KOPT-K1 (cell line): Measurements from ENCODE around the gene LONP2.
"Not testable (repeated sequence)": the region's sequence is repeated elsewhere in the genome, so short reads cannot be mapped to it uniquely, and the experiment has no call there.

Experiments used
- H3K27ac ChIP-seq: fragments of 200-600 bp; sonication (generic); 2 replicates; pipeline ENCODE4 v1.5.1; 2016; ENCODE audit warnings: antibody characterized with exemption, mild to moderate bottlenecking, low read depth, low read length; ENCODE audit not compliant: poor library complexity, severe bottlenecking
- H3K36me3 ChIP-seq: fragments of 200-600 bp; sonication (generic); 2 replicates; pipeline ENCODE4 v1.5.1; 2017; ENCODE audit warnings: antibody characterized with exemption, mild to moderate bottlenecking, low read length, moderate library complexity; ENCODE audit not compliant: insufficient read depth
- H3K9me3 ChIP-seq: fragments of 200-600 bp; sonication (generic); 2 replicates; pipeline ENCODE4 v1.5.1; 2017; ENCODE audit warnings: antibody characterized with exemption, low read length, mild to moderate bottlenecking; ENCODE audit not compliant: insufficient read depth, poor library complexity, severe bottlenecking

LONP2 gene

DNA sequence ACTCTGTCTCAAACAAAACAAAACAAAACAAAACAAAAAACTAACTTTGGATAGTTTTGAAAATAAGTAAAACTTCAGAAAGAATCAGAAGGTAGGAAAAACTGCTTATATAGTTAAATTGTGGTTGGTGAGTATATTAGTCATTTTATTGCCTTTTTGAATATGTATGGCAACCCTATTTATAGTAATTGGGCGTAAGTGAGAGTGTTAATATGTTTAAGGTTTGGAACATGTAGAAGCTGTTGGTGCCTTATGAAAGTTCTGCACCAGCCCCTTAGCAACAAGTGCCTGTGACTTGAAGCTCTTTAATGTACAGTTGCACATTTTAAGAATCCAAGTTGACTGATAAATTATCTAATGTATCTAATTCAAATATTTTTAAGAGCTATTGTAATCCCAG, 50.6 kb downstream of the LONP2 start:
- Histone ChIP-seq H3K9me3 (no peaks in the 10 kb centered on the region), H3K36me3 (peaks cover 76% of the 10 kb centered on the region), H3K27ac (no peak overlapping the region)

DNA sequence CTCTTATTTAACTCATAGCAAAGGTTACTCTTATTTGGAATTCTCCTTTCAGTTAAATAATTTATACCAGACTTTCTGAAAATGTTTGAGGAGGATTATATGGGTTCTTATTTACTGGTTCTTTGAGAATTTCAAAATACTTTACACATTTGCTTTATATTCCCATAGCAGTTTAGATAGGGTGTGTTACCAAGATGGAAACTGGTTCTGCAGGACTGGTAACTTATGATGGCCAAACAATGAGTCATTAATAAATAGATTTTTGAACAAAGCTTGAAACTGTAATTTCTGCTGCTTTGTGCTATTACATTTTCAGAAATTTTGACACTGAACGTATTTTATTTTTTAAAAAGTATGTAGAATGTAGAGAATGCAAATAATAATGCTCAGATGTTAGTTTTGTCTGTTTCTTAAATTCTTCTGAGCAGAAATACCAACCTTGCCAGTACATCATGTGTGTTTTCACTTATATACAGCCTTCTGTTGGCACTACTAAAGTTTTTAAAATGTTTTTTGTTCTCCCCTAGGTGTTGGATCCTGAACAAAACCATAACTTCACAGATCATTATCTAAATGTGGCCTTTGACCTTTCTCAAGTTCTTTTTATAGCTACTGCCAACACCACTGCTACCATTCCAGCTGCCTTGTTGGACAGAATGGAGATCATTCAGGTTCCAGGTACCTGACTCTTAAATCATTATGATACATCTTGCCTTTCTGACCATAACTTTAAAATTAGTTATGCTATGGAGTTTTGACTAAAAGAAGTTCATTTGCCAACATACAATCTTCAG, 51.6 kb downstream of the LONP2 start:
- peaks cover 77% of the 10 kb centered on the region for H3K36me3 ChIP-seq
- H3K9me3 ChIP-seq = no peaks in the 10 kb centered on the region
- no peak overlapping the region for H3K27ac ChIP-seq

DNA sequence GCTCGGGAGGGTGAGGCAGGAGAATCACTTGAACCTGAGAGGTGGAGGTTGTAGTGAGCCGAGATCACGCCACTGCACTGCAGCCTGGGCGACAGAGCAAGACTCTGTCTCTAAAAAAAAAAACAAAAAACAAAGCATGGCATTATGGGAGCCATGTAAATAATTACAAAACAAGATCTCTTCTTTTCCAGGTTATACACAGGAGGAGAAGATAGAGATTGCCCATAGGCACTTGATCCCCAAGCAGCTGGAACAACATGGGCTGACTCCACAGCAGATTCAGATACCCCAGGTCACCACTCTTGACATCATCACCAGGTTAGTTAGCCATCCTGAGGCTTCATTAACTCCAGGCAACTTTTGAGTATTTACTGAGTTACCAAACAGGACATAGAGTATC, 55.4 kb downstream of the LONP2 start:
- H3K9me3 ChIP-seq = no peaks in the 10 kb centered on the region
- H3K27ac ChIP-seq = no peak overlapping the region
- peaks cover 91% of the 10 kb centered on the region for H3K36me3 ChIP-seq

DNA sequence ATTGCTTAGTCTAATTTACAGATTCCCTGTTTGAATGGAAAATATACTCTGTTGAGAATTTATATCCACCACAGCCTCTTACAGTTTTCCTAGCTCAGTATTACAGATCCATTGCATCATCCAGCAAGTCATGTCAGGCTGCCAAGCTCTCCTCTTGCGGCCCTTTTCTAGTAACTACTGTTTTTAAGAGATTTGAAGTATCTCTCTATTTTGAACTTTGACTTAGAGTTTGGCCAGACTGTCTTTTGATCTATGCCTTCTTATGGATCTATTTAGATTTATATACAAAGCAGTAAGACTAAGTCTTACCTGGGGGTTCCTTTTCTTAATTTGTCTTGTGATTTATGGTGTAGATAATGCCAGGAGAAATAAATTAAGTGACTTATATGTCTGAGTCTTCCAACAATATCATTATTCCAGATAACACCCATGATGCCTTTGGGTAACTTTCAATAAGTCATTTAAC, 56.3 kb downstream of the LONP2 start:
- Histone ChIP-seq H3K9me3 (no peaks in the 10 kb centered on the region), H3K27ac (no peak overlapping the region), H3K36me3 (peaks cover 97% of the 10 kb centered on the region)

DNA sequence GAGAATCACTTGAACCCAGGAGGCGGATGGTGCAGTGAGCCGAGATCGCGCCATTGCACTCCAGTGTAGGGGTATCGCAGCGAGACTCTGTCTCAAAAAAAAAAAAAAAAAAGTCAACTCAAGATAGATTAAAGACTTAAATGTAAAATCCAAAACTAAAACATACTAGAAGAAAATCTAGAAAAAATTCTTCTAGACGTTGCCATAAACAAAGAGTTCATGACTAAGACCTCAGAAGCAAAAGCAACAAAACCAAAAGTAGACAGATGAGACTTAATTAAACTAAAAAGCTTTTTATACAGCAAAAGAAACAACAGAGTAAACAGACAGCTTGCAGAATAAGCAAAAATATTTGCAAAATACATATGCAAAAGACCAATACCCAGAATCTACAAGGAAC, 64.4 kb downstream of the LONP2 start:
- peaks cover 99% of the 10 kb centered on the region for H3K36me3 ChIP-seq
- peaks cover 57% of the 10 kb centered on the region for H3K9me3 ChIP-seq
- H3K27ac ChIP-seq = no peak overlapping the region

DNA sequence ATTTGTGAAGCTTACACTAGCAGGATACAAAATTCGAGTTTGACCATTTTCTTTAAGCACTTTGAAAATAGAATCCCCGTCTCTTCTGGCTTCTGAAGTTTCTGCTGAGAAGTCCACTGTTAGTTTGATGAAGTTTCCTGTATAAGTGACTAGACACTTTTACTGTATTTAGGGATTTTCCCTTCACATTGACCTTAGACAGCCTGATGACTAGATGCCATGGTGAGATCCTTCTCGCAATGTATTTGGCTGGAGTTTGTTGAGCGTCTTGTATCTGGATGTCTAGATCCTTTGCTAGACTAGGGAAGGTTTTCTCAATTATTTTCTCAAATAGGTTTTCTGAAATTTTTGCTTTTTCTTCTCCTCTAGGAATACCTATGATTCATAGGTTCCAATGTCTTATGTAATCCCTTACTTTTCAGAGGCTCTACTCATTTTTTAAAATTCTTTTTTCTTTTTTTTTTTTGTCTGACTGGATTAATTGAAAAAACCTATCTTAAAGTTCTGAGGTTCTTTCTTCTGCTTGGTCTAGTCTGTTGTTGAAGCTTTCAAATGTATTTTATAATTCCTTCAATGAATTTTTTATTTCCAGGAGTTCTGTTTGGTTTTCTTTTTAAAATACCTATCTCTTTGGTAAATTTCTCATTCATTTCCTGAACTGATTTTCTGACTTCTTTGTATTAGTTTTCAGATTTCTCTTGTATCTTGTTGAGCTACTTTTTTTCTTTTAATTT, 67.0 kb downstream of the LONP2 start:
- H3K36me3 ChIP-seq = peaks cover 85% of the 10 kb centered on the region
- H3K9me3 ChIP-seq = peaks cover 59% of the 10 kb centered on the region
- H3K27ac ChIP-seq = no peak overlapping the region

DNA sequence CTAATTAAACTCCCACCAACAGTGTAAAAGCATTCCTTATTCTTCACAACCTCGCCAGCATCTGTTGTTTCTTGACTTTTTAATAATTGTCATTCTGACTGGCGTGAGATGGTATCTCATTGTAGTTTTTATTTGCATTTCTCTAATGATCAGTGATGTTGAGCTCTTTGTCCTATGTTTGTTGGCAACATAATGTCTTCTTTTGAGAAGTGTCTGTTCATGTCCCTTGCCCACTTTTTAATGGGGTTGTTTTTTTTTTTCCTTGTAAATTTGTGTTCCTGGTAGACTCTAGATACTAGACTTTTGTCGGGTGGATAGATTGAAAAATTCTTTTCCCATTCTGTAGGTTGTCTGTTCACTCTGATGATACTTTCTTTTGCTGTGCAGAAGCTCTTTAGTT, 69.8 kb downstream of the LONP2 start:
- H3K27ac ChIP-seq = not testable (repeated sequence)
- Histone ChIP-seq H3K36me3 (peaks cover 57% of the 10 kb centered on the region), H3K9me3 (peaks cover 48% of the 10 kb centered on the region)

DNA sequence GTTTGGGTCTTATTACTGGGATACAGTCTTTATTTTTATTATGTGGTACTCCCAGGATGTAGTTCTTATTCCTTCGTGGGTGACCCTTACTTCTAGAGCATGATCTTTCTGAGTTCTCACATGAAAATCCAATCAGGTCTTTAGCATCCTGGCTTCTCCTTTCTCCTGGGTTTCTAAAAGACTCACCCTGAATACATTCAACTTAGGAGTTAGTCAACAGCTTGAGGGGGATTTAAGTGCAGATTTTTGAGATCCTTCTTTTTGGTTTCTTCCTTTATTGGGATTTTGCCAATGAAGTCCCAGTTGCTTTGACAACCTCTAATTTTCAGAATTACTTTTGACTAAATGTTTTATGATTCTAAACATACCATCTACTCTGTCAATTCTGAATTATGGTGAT, 72.9 kb downstream of the LONP2 start:
- no peak overlapping the region for H3K27ac ChIP-seq
- H3K36me3 ChIP-seq = peaks cover 33% of the 10 kb centered on the region
- peaks cover 17% of the 10 kb centered on the region for H3K9me3 ChIP-seq

DNA sequence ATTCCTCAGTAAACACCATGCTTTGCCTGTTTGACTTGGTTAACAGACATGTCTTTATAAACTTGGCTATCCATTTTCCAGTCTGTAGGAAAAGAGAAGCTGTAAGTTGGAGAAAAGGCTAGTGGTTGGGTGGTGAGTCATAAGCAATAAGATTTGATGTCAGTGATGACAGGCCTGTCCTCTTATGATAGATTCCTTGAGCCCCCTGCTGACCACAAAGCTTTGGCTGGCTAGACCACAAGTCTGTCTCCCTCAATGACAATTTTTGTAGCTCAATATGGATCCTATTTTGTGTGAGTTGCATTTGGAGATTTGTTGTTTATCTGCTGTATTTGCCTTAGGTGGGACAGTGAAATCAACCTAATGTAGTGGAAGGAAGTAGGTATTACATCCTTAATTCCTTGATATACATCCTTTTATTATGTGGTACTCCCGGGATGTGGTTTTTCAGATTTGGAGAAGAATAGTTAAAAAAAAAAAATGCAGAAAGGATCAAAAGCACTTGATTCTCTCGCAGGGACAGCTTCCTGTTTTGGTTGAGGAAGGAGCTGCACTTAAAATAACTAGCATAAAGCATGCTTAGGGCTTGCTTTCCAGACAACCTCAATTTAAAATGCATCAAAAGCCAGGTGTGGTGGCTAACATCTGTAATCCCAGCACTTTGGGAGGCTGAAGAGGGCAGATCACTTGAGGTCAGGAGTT, 73.7 kb downstream of the LONP2 start:
- Histone ChIP-seq H3K36me3 (peaks cover 28% of the 10 kb centered on the region), H3K27ac (peak overlapping the region; percentile 56)

DNA sequence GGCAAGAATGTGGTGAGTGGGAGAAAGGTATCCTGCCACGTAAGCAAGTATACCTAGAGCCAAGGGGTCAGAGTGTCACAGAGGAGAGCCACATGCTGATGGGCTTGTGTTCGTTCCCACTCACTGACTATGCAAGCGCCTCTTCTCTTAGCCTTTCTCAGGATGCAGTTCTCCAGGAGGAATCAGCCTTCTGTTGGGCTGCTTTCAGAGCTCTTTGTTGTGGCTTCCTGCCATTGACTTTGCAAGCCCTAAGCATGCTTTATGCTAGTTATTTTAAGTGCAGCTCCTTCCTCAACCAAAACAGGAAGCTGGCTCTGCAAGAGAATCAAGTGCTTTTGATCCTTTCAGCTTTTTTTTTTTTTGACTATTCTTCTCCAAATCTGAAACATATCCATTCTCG, 74.5 kb downstream of the LONP2 start:
- H3K27ac ChIP-seq = peak overlapping the region; percentile 56
- H3K36me3 ChIP-seq = peaks cover 22% of the 10 kb centered on the region
- H3K9me3 ChIP-seq = peaks cover 2% of the 10 kb centered on the region

More for the DNA sequence above, 73.7 kb downstream of the LONP2 start:
- peaks cover 10% of the 10 kb centered on the region for H3K9me3 ChIP-seq

DNA sequence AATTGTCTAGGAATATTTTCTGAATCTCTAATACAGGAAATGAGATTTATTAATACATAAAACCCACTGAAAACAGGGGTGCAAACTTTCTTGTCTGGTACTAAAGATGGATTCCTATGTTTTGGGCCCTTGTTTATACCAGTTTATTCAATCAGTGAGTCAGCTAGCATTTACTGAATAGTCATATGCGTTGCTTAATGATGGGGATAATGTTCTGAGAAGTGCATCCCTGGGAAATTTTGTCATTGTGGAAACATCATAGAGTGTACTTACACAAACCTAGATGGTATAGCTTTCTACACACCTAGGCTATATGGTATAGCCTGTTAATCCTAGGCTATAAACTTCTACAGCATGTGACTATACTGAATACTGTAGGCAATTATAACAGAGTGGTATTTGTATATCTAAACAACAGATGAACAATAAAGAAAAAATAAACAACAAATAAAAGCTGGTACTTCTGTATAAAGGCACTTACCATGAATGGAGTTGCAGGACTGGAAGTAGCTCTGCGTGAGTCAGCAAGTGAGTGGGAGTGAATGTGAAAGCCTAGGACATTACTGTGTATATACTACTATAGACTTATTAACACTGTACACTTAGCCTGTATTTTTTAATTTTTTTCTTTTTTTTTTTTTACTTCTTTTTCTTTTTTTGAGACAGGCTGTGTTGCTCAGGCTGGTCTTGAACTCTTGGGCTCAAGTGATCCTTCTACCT, 77.4 kb downstream of the LONP2 start:
- Histone ChIP-seq H3K9me3 (no peaks in the 10 kb centered on the region), H3K36me3 (peaks cover 30% of the 10 kb centered on the region), H3K27ac (no peak overlapping the region)

DNA sequence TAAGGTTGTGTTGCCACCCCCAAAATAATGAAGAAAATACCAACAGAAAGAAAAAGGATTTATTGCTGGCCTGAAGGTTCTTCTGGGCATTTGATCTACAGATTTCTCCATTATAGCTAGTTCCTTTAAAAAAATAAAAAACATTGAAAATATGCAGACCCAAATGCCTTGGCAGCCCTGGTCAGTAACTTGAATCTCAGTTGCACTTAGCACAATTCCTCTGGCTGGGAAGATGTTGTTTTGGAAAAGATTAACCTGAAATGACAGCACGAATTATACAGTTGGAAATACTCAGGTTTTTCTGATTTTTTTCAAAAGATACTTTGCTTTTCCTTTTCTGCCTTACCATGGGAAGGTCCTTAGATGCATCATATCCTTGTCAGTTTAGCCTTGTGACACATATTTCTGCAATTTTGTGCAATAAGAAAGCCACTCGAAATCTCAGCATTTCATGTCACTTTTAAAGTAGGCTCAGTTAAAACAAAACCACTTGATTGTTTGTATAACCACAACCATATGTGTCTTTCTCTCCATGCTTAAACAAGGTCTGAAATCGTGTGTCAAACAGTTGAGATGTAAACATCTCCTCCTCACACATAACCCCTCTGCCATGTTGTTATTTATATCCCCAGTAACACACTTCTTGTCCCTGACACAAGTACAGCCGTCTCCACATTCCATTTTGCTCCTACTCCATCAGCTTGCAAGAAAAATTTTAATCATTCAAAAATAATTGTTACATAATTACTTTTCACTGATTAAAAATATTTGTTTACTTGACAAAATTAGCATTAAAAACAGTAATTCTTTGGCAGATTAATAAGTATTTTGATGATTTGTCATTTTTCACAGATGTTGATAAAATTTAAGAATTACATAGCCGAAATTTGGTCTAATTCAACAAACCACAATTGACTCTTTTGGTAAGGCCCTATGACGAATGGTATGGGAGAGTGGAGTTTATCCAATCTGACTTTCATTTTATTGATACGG, 80.0 kb downstream of the LONP2 start:
- Histone ChIP-seq H3K9me3 (no peaks in the 10 kb centered on the region), H3K36me3 (peaks cover 30% of the 10 kb centered on the region), H3K27ac (no peak overlapping the region)

DNA sequence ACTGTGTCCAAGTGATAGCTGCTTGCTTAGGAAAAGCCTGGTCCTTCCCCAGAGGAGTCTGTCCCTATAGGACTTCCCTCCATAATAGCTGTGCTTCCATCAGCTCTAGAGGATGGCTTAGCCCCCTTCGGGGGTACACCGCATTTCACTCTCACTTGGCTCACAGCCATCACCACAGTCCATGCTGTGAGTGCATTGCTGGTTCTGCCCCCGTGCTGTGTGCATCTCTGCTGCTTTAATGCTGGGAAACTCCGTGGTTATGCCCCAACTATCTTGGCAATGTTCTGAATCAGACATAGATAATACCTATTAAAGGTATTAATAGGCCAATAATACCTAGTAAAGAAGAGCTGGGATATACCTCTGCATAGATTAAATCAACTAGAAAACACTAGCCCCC, 82.8 kb downstream of the LONP2 start:
- H3K9me3 ChIP-seq = no peaks in the 10 kb centered on the region
- no peak overlapping the region for H3K27ac ChIP-seq
- peaks cover 36% of the 10 kb centered on the region for H3K36me3 ChIP-seq

DNA sequence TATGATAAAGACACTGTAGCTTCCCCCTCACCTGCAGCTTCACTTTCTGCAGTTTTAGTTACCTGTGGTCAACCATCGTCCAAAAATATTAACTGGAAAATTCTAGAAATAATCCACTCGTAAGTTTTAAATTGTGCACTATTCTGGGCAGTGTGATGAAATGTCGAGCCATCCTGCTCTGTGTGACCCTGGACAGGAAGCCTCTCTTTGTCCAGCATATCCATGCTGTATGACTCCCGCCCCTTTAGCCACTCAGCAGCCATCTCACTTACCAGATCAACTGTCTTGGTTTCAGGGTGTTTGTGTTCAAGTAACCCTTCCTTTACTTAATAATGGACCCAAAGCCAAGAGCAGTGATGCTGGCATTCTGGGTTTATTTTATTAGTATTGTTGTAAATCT, 85.0 kb downstream of the LONP2 start:
- no peak overlapping the region for H3K27ac ChIP-seq
- no peaks in the 10 kb centered on the region for H3K9me3 ChIP-seq
- H3K36me3 ChIP-seq = peaks cover 28% of the 10 kb centered on the region
